ENCODE results near the gene TARBP2.

DNA sequence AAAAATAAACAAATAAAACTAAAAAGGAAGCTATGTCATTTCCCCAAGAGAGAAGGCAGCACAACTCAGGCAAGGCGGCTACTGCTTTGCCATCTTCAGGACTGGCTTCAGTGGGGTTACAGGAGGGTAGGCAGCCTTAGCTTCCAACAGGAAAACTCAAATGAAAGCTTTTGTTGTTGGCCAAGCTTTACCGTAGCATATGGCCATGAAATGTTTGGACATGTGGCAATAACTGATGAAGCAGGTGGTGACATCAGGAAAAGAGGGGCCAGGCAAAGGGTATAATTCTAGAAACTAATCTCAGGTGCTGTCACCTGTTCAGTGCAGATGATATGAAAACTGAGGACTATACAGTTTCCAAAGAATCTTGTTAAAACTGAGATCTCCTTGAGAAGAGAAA, 29.0 kb downstream of the TARBP2 start:
- TF ChIP-seq, protein P1, sequence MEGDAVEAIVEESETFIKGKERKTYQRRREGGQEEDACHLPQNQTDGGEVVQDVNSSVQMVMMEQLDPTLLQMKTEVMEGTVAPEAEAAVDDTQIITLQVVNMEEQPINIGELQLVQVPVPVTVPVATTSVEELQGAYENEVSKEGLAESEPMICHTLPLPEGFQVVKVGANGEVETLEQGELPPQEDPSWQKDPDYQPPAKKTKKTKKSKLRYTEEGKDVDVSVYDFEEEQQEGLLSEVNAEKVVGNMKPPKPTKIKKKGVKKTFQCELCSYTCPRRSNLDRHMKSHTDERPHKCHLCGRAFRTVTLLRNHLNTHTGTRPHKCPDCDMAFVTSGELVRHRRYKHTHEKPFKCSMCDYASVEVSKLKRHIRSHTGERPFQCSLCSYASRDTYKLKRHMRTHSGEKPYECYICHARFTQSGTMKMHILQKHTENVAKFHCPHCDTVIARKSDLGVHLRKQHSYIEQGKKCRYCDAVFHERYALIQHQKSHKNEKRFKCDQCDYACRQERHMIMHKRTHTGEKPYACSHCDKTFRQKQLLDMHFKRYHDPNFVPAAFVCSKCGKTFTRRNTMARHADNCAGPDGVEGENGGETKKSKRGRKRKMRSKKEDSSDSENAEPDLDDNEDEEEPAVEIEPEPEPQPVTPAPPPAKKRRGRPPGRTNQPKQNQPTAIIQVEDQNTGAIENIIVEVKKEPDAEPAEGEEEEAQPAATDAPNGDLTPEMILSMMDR (conservative IDR thresholded peaks at IDR 0.05; ENCODE audit: low read length) = no peak
- TF ChIP-seq EZH2phosphoT487 (IDR thresholded peaks at IDR 0.05; ENCODE audit: borderline replicate concordance, low read depth, low read length) = no peak
